Mesendoderm (in vitro differentiated cells): ENCODE data around the gene COPG1.

Experiments
- DNase-seq: peaks from one replicate; pipeline ENCODE4 v3.0.0; 2013
- H2AK5ac ChIP-seq: 2 replicates; pipeline ENCODE4 v1.6.1; 2013; ENCODE audit warnings: low read length, inconsistent platforms
- H2BK120ac ChIP-seq: 2 replicates; pipeline ENCODE4 v1.6.1; 2013; ENCODE audit warnings: low read depth, mild to moderate bottlenecking, low read length, moderate library complexity, mixed read lengths
- H2BK15ac ChIP-seq: replicated peaks from 2 replicates; pipeline ENCODE4 v1.6.1; 2013; ENCODE audit warnings: low read depth, mild to moderate bottlenecking, moderate library complexity
- H2BK5ac ChIP-seq: 2 replicates; pipeline ENCODE4 v1.6.1; 2013; ENCODE audit warnings: low read length, inconsistent platforms
- H3K18ac ChIP-seq: 2 replicates; pipeline ENCODE4 v1.6.1; 2013; ENCODE audit warnings: mild to moderate bottlenecking, low read length, mixed read lengths
- H3K23ac ChIP-seq: one replicate; pipeline ENCODE4 v1.6.1; 2013; ENCODE audit warnings: low read length
- H3K27ac ChIP-seq: 2 replicates; pipeline ENCODE4 v1.5.1; 2013; ENCODE audit warnings: low read depth, mild to moderate bottlenecking, inconsistent platforms, low read length, moderate library complexity
- H3K27me3 ChIP-seq: 2 replicates; pipeline ENCODE4 v1.6.1; 2013; ENCODE audit warnings: low read length, control low read depth, mild to moderate bottlenecking, inconsistent platforms; ENCODE audit not compliant: insufficient read depth, poor library complexity
- H3K36me3 ChIP-seq: 2 replicates; pipeline ENCODE4 v1.6.1; 2013; ENCODE audit warnings: low read length, inconsistent platforms; ENCODE audit not compliant: control insufficient read depth, insufficient read depth
- H3K4ac ChIP-seq: one replicate; pipeline ENCODE4 v1.6.1; 2013; ENCODE audit warnings: low read depth, mild to moderate bottlenecking, low read length, moderate library complexity
- H3K4me1 ChIP-seq: 2 replicates; pipeline ENCODE4 v1.6.1; 2013; ENCODE audit warnings: low read depth, low read length, inconsistent platforms; ENCODE audit not compliant: control insufficient read depth
- H3K4me2 ChIP-seq: 2 replicates; pipeline ENCODE4 v1.6.1; 2013; ENCODE audit warnings: low read length
- H3K4me3 ChIP-seq: 2 replicates; pipeline ENCODE4 v1.5.1; 2013; ENCODE audit warnings: mild to moderate bottlenecking, low read length
- H3K56ac ChIP-seq: one replicate; pipeline ENCODE4 v1.6.1; 2013; ENCODE audit warnings: low read length
- H3K79me1 ChIP-seq: 2 replicates; pipeline ENCODE4 v1.6.1; 2013; ENCODE audit warnings: low read length, inconsistent platforms
- H3K79me2 ChIP-seq: 2 replicates; pipeline ENCODE4 v1.6.1; 2013; ENCODE audit warnings: mild to moderate bottlenecking, low read length; ENCODE audit not compliant: control insufficient read depth, insufficient read depth
- H3K9ac ChIP-seq: 2 replicates; pipeline ENCODE4 v1.6.1; 2013; ENCODE audit warnings: low read length, inconsistent platforms
- H4K5ac ChIP-seq: one replicate; pipeline ENCODE4 v1.6.1; 2013; ENCODE audit warnings: low read length
- H4K8ac ChIP-seq: one replicate; pipeline ENCODE4 v1.6.1; 2013; ENCODE audit warnings: low read depth, mild to moderate bottlenecking, control low read depth, low read length, moderate library complexity
- WGBS: extraction: QIAGEN DNeasy Blood & Tissue Kit; methylation state at CpG from one replicate; pipeline ENCODE4 v1.1.7; 2013; ENCODE audit warnings: low lambda C conversion rate, missing lambda C conversion rate; ENCODE audit not compliant: insufficient coverage; ENCODE audit errors: extremely low coverage; 5-methylcytosine and 5-hydroxymethylcytosine counted together

The COPG1 gene

DNA sequence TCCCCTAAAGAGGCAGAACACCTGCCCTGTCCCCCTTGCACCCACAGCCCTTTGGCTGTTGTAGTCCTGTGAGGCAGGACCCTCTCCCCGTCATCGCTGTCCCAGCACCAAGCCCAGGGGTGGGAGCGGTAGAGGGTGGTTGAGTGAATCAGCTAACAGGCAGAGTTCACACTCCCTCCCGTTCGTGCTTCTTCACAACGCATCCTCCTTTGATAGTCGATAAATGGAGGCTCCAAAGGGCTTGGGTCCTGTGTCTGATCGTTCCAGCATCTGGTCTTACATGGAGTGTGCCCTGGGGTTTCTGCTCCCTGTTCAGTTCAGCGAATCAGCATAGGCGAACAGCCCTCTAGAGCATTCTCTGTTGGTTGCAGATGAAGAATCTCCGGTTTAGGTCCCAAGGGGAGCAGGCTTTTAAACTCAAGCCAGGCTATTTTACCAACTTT is 28.4 kb downstream of the COPG1 start:
- no peak overlapping the region for H3K4me2 ChIP-seq

DNA sequence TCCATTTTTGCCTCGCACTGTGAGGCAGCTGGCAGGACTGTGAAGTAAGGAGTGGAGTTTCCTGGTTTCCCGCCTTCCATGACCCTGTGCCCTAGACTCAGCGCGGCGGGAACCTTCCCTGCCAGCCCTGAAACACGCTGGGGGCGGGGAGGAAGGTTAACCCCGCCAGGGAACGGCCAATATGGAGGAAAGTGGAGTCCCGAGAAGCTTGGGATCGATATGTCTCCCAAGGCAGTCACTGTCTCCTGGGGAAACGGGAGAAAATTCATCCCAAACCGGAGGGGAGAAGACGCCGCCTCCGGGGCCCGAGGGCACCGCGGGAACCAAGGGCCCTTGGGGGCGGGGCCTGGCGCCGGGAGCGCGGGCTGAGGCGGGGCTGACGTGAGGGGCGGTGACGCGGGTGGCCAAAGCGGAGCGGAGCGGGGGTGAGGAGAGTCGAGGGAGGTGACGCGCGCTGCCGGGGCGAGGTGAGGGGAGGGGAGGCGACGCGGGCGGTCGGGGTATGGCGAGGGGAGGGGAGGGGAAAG is 29.1 kb downstream of the COPG1 start, which contains the start of gene HMCES:
HMCES (plus strand) TSS at position 432 of the 527 bp plus-strand sequence. CDS start 863 bp downstream, outside the sequence.
- H4K8ac ChIP-seq, result no peak within 1 kb of the TSS
- H2AK5ac ChIP-seq, result no peak within 1 kb of the TSS
- peak within 1 kb of the TSS; percentile 96 for H3K56ac ChIP-seq
- H3K4me2 ChIP-seq, result peak within 1 kb of the TSS; percentile 95
- WGBS, result no CpG with 5 or more reads among the region's 44 CpGs
- peak within 1 kb of the TSS; percentile 89 for H3K9ac ChIP-seq
- no peak within 1 kb of the TSS for H2BK120ac ChIP-seq
- H2BK5ac ChIP-seq, result no peak within 1 kb of the TSS
- peak within 1 kb of the TSS; percentile 88 for H3K27ac ChIP-seq
- peaks cover 6% of the 10 kb centered on the region for H3K4me1 ChIP-seq
- no peak within 1 kb of the TSS for H2BK15ac ChIP-seq
- peak; percentile 96 for DNase-seq
- H3K36me3 ChIP-seq, result peaks cover 8% of the 10 kb centered on the region
- H4K5ac ChIP-seq, result no peak within 1 kb of the TSS
- H3K79me1 ChIP-seq, result peaks cover 1% of the 10 kb centered on the region
- peak within 1 kb of the TSS; percentile 93 for H3K4me3 ChIP-seq
- peak within 1 kb of the TSS; percentile 18 for H3K4ac ChIP-seq
- no peaks in the 10 kb centered on the region for H3K27me3 ChIP-seq
- peak within 1 kb of the TSS; percentile 62 for H3K18ac ChIP-seq
- peak within 1 kb of the TSS; percentile 75 for H3K23ac ChIP-seq
- no peaks in the 10 kb centered on the region for H3K79me2 ChIP-seq

More for the DNA sequence above, 28.4 kb downstream of the COPG1 start:
- WGBS, result no CpG with 5 or more reads among the region's 11 CpGs
- peak; percentile 55 for DNase-seq
- peak overlapping the region; percentile 76 for H3K56ac ChIP-seq
- no peak overlapping the region for H2BK15ac ChIP-seq
- peaks cover 6% of the 10 kb centered on the region for H3K4me1 ChIP-seq
- H3K79me2 ChIP-seq, result no peaks in the 10 kb centered on the region
- no peak overlapping the region for H3K23ac ChIP-seq
- H4K8ac ChIP-seq, result no peak overlapping the region
- no peak overlapping the region for H3K18ac ChIP-seq
- no peak overlapping the region for H4K5ac ChIP-seq
- no peak overlapping the region for H2BK5ac ChIP-seq
- H3K4ac ChIP-seq, result no peak overlapping the region
- no peaks in the 10 kb centered on the region for H3K27me3 ChIP-seq
- H2AK5ac ChIP-seq, result no peak overlapping the region
- no peak overlapping the region for H2BK120ac ChIP-seq
- peak overlapping the region; percentile 62 for H3K27ac ChIP-seq
- H3K9ac ChIP-seq, result peak overlapping the region; percentile 61
- peaks cover 8% of the 10 kb centered on the region for H3K36me3 ChIP-seq
- peaks cover under 1% of the 10 kb centered on the region for H3K79me1 ChIP-seq
- H3K4me3 ChIP-seq, result no peak overlapping the region

DNA sequence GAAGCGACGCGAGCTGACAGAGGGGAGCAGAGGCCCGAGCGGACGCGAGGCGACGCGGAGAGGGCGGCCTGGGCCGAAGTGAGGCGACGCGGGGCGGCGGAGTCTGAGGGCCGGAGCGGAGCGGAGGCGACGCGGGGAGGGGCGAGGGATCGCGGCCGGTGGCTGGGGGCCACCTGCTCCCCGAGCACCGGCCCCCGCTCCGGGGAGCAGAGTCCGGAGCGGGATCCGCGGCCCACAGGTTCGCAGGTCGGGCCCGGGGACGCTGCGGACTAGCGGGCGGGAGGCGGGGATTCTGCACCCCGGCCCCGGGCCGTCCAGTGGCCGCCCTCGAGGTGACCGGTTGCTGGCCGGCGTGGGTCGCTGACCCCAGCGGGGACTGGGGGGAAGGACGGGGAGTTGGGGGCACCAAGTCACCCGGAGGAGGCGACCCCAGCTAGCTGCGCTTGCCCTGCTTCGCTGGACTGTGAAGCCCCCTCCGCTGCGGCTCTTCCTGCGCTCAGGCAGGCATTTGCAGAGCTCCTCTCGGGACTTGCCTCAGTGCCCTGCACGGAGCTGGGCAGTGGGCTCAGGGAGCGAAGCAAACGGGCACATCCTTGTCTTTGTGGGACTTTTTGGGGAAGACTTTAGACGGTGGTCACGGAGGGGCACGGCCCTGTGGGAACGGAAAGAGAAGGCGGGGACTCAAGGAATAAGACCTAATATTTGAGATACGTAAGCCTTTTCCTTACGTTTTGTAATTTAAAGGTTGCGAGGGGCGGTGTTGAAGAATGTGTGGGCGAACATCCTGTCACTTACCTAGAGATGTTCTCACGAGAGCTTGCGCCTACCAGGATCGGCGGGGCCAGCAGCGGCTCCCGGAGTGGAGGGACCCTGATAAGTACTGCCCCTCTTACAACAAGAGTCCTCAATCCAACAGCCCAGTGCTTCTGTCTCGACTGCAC is 29.8 kb downstream of the COPG1 start:
- Histone ChIP-seq H3K4me1 (peaks cover 6% of the 10 kb centered on the region), H2BK15ac (no peak overlapping the region), H2BK120ac (no peak overlapping the region), H3K4ac (peak overlapping the region; percentile 18), H3K36me3 (peaks cover 5% of the 10 kb centered on the region), H3K4me3 (peak overlapping the region; percentile 93), H3K27me3 (no peaks in the 10 kb centered on the region), H2BK5ac (no peak overlapping the region), H3K4me2 (peak overlapping the region; percentile 95), H3K79me2 (no peaks in the 10 kb centered on the region), H3K18ac (peak overlapping the region; percentile 62), H4K8ac (no peak overlapping the region), H3K9ac (peak overlapping the region; percentile 89), H4K5ac (no peak overlapping the region), H2AK5ac (no peak overlapping the region), H3K27ac (peak overlapping the region; percentile 88), H3K56ac (peak overlapping the region; percentile 96), H3K79me1 (peaks cover 1% of the 10 kb centered on the region), H3K23ac (peak overlapping the region; percentile 75)
- WGBS, result no CpG with 5 or more reads among the region's 82 CpGs
- DNase-seq, result peak; percentile 83

DNA sequence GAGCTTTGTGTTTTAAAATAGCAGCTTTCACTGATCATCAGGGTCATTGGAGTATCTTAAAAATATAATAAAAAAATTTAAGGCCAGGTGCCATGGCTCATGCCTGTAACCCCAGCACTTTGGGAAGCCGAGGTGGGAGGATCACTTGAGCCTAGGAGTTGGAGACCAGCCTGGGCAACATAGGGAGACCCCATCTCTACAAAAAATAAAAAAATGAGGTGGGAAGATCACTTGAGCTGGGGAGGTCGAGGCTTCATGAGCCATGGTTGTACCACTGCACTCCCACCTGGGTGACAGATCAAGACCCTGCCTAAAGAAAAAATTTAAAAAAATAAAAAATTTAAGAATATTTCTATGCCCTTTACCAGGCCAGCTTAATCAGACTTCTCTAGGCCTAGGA is 30.8 kb downstream of the COPG1 start:
- Histone ChIP-seq H3K23ac (no peak overlapping the region), H3K79me1 (peaks cover 1% of the 10 kb centered on the region), H3K56ac (peak overlapping the region; percentile 96), H3K4me3 (no peak overlapping the region), H3K18ac (no peak overlapping the region), H2BK15ac (no peak overlapping the region), H4K8ac (no peak overlapping the region), H3K4ac (no peak overlapping the region), H2BK5ac (no peak overlapping the region), H4K5ac (no peak overlapping the region), H3K4me1 (peaks cover 6% of the 10 kb centered on the region), H3K4me2 (no peak overlapping the region), H3K9ac (no peak overlapping the region), H2AK5ac (no peak overlapping the region), H2BK120ac (no peak overlapping the region), H3K36me3 (peaks cover 4% of the 10 kb centered on the region), H3K27ac (no peak overlapping the region), H3K27me3 (no peaks in the 10 kb centered on the region), H3K79me2 (no peaks in the 10 kb centered on the region)
- no peak for DNase-seq
- WGBS, result no CpG with 5 or more reads among the region's 2 CpGs

DNA sequence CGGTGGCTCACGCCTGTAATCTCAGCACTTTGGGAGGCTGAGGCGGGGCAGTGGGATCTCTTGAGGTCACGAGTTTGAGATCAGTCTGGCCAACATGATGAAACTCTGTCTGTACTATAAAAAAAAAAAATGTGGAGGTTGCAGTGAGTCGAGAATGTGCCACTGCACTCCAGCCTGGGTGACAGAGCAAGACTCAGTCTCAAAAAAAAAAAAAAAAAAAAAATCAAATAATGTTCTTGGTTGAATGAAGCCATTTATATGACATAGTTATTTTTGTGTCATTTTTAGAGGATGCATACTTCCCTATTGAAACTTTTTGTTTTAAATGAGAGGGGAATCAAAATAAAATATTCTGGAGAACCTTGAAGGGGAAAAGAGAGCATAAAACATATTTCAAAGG is 32.3 kb downstream of the COPG1 start:
- H3K18ac ChIP-seq, result no peak overlapping the region
- H2BK120ac ChIP-seq, result no peak overlapping the region
- H3K36me3 ChIP-seq, result peaks cover 4% of the 10 kb centered on the region
- no peak overlapping the region for H2BK5ac ChIP-seq
- H3K79me1 ChIP-seq, result peaks cover 1% of the 10 kb centered on the region
- H4K8ac ChIP-seq, result no peak overlapping the region
- no peak overlapping the region for H2BK15ac ChIP-seq
- no peak overlapping the region for H3K4ac ChIP-seq
- no peak overlapping the region for H4K5ac ChIP-seq
- peaks cover 6% of the 10 kb centered on the region for H3K4me1 ChIP-seq
- H3K4me2 ChIP-seq, result no peak overlapping the region
- no peak overlapping the region for H3K23ac ChIP-seq
- WGBS, result no CpG with 5 or more reads among the region's 5 CpGs
- H3K27me3 ChIP-seq, result no peaks in the 10 kb centered on the region
- no peak overlapping the region for H3K27ac ChIP-seq
- H3K79me2 ChIP-seq, result no peaks in the 10 kb centered on the region
- H2AK5ac ChIP-seq, result no peak overlapping the region
- no peak overlapping the region for H3K4me3 ChIP-seq
- H3K9ac ChIP-seq, result no peak overlapping the region
- no peak overlapping the region for H3K56ac ChIP-seq
- DNase-seq, result no peak
